ENCODE results near the gene C15orf62.

C15orf62 gene

GRCh38 chr15:40770147-40770721, 454 bp downstream of the C15orf62 start:
- no peak overlapping the region for H3K27ac ChIP-seq (ENCODE audit: low read length)
- peaks cover 26% of the 10 kb centered on the region for H3K36me3 ChIP-seq (ENCODE audit: insufficient read depth, low read depth, low read length)
- peaks cover 12% of the 10 kb centered on the region for H3K4me1 ChIP-seq (ENCODE audit: insufficient read depth, low read length)
- H3K4me3 ChIP-seq (ENCODE audit: low read length), result no peak overlapping the region
- no peak overlapping the region for H3K9ac ChIP-seq (ENCODE audit: low read depth, low read length)
- H3K9me3 ChIP-seq (ENCODE audit: insufficient read depth, low read depth, low read length), result no peaks in the 10 kb centered on the region
- H3K27me3 ChIP-seq (ENCODE audit: insufficient read depth, low read length), result no peaks in the 10 kb centered on the region

GRCh38 chr15:40771242-40771641, 1.5 kb downstream of the C15orf62 start:
- Histone ChIP-seq H3K27ac (ENCODE audit: low read length) (no peak overlapping the region), H3K9ac (ENCODE audit: low read depth, low read length) (no peak overlapping the region), H3K27me3 (ENCODE audit: insufficient read depth, low read length) (no peaks in the 10 kb centered on the region)

GRCh38 chr15:40772014-40772413, 2.2 kb downstream of the C15orf62 start:
- Histone ChIP-seq H3K9ac (ENCODE audit: low read depth, low read length) (no peak overlapping the region), H3K4me3 (ENCODE audit: low read length) (no peak overlapping the region), H3K27me3 (ENCODE audit: insufficient read depth, low read length) (no peaks in the 10 kb centered on the region), H3K9me3 (ENCODE audit: insufficient read depth, low read depth, low read length) (no peaks in the 10 kb centered on the region), H3K27ac (ENCODE audit: low read length) (no peak overlapping the region), H3K36me3 (ENCODE audit: insufficient read depth, low read depth, low read length) (peaks cover 42% of the 10 kb centered on the region), H3K4me1 (ENCODE audit: insufficient read depth, low read length) (no peaks in the 10 kb centered on the region; the same call in 1 of the 2 replicates)

More at GRCh38 chr15:40771242-40771641, 1.5 kb downstream of the C15orf62 start:
- H3K4me3 ChIP-seq (ENCODE audit: low read length), result no peak overlapping the region
- H3K9me3 ChIP-seq (ENCODE audit: insufficient read depth, low read depth, low read length), result no peaks in the 10 kb centered on the region
- H3K36me3 ChIP-seq (ENCODE audit: insufficient read depth, low read depth, low read length), result peaks cover 35% of the 10 kb centered on the region
- H3K4me1 ChIP-seq (ENCODE audit: insufficient read depth, low read length), result peaks cover 3% of the 10 kb centered on the region

- no peak overlapping the region for H3K4me3 ChIP-seq (ENCODE audit: low read length)
- no peak overlapping the region for H3K9ac ChIP-seq (ENCODE audit: low read depth, low read length)
- peaks cover 47% of the 10 kb centered on the region for H3K36me3 ChIP-seq (ENCODE audit: insufficient read depth, low read depth, low read length)
- no peaks in the 10 kb centered on the region for H3K9me3 ChIP-seq (ENCODE audit: insufficient read depth, low read depth, low read length)
- no peak overlapping the region for H3K27ac ChIP-seq (ENCODE audit: low read length)
- H3K27me3 ChIP-seq (ENCODE audit: insufficient read depth, low read length), result no peaks in the 10 kb centered on the region
- H3K4me1 ChIP-seq (ENCODE audit: insufficient read depth, low read length), result no peaks in the 10 kb centered on the region
Observed at GRCh38 chr15:40773496-40773895, 3.7 kb downstream of the C15orf62 start.

- Histone ChIP-seq H3K27ac (ENCODE audit: low read length) (no peak overlapping the region), H3K36me3 (ENCODE audit: insufficient read depth, low read depth, low read length) (peaks cover 48% of the 10 kb centered on the region), H3K27me3 (ENCODE audit: insufficient read depth, low read length) (no peaks in the 10 kb centered on the region), H3K4me3 (ENCODE audit: low read length) (no peak overlapping the region), H3K9ac (ENCODE audit: low read depth, low read length) (no peak overlapping the region), H3K4me1 (ENCODE audit: insufficient read depth, low read length) (no peaks in the 10 kb centered on the region), H3K9me3 (ENCODE audit: insufficient read depth, low read depth, low read length) (no peaks in the 10 kb centered on the region)
Observed at GRCh38 chr15:40773902-40774301, 4.1 kb downstream of the C15orf62 start.

GRCh38 chr15:40775007-40775406, 5.2 kb downstream of the C15orf62 start:
- H3K27ac ChIP-seq (ENCODE audit: low read length), result no peak overlapping the region
- no peaks in the 10 kb centered on the region for H3K27me3 ChIP-seq (ENCODE audit: insufficient read depth, low read length)
- H3K4me1 ChIP-seq (ENCODE audit: insufficient read depth, low read length), result no peaks in the 10 kb centered on the region
- H3K9me3 ChIP-seq (ENCODE audit: insufficient read depth, low read depth, low read length), result no peaks in the 10 kb centered on the region
- H3K4me3 ChIP-seq (ENCODE audit: low read length), result no peak overlapping the region
- no peak overlapping the region for H3K9ac ChIP-seq (ENCODE audit: low read depth, low read length)
- peaks cover 53% of the 10 kb centered on the region for H3K36me3 ChIP-seq (ENCODE audit: insufficient read depth, low read depth, low read length)

- Histone ChIP-seq H3K4me1 (ENCODE audit: insufficient read depth, low read length) (no peaks in the 10 kb centered on the region), H3K27ac (ENCODE audit: low read length) (no peak overlapping the region), H3K9ac (ENCODE audit: low read depth, low read length) (no peak overlapping the region), H3K9me3 (ENCODE audit: insufficient read depth, low read depth, low read length) (no peaks in the 10 kb centered on the region), H3K4me3 (ENCODE audit: low read length) (no peak overlapping the region), H3K36me3 (ENCODE audit: insufficient read depth, low read depth, low read length) (peaks cover 53% of the 10 kb centered on the region), H3K27me3 (ENCODE audit: insufficient read depth, low read length) (no peaks in the 10 kb centered on the region)
Observed at GRCh38 chr15:40775740-40776536, 6.2 kb downstream of the C15orf62 start.

- Histone ChIP-seq H3K9ac (ENCODE audit: low read depth, low read length) (no peak overlapping the region), H3K27me3 (ENCODE audit: insufficient read depth, low read length) (no peaks in the 10 kb centered on the region), H3K4me3 (ENCODE audit: low read length) (no peak overlapping the region), H3K4me1 (ENCODE audit: insufficient read depth, low read length) (no peaks in the 10 kb centered on the region), H3K27ac (ENCODE audit: low read length) (no peak overlapping the region), H3K36me3 (ENCODE audit: insufficient read depth, low read depth, low read length) (peaks cover 53% of the 10 kb centered on the region), H3K9me3 (ENCODE audit: insufficient read depth, low read depth, low read length) (no peaks in the 10 kb centered on the region)
Observed at GRCh38 chr15:40776537-40777141, 6.9 kb downstream of the C15orf62 start.

GRCh38 chr15:40782609-40783227, 12.9 kb downstream of the C15orf62 start:
- Histone ChIP-seq H3K9ac (ENCODE audit: low read depth, low read length) (no peak overlapping the region), H3K4me1 (ENCODE audit: insufficient read depth, low read length) (peaks cover 19% of the 10 kb centered on the region), H3K36me3 (ENCODE audit: insufficient read depth, low read depth, low read length) (peaks cover 13% of the 10 kb centered on the region), H3K9me3 (ENCODE audit: insufficient read depth, low read depth, low read length) (no peaks in the 10 kb centered on the region), H3K4me3 (ENCODE audit: low read length) (no peak overlapping the region), H3K27ac (ENCODE audit: low read length) (no peak overlapping the region), H3K27me3 (ENCODE audit: insufficient read depth, low read length) (no peaks in the 10 kb centered on the region)

GRCh38 chr15:40785164-40785563, 15.4 kb downstream of the C15orf62 start:
- no peaks in the 10 kb centered on the region for H3K36me3 ChIP-seq (ENCODE audit: insufficient read depth, low read depth, low read length)
- no peaks in the 10 kb centered on the region for H3K27me3 ChIP-seq (ENCODE audit: insufficient read depth, low read length)
- no peak overlapping the region for H3K9ac ChIP-seq (ENCODE audit: low read depth, low read length)
- H3K4me1 ChIP-seq (ENCODE audit: insufficient read depth, low read length), result peaks cover 24% of the 10 kb centered on the region
- no peak overlapping the region for H3K4me3 ChIP-seq (ENCODE audit: low read length)
- H3K9me3 ChIP-seq (ENCODE audit: insufficient read depth, low read depth, low read length), result no peaks in the 10 kb centered on the region
- no peak overlapping the region for H3K27ac ChIP-seq (ENCODE audit: low read length)

- Histone ChIP-seq H3K4me1 (ENCODE audit: insufficient read depth, low read length) (peaks cover 24% of the 10 kb centered on the region), H3K9me3 (ENCODE audit: insufficient read depth, low read depth, low read length) (no peaks in the 10 kb centered on the region), H3K27ac (ENCODE audit: low read length) (no peak overlapping the region), H3K27me3 (ENCODE audit: insufficient read depth, low read length) (no peaks in the 10 kb centered on the region), H3K9ac (ENCODE audit: low read depth, low read length) (no peak overlapping the region), H3K4me3 (ENCODE audit: low read length) (no peak overlapping the region), H3K36me3 (ENCODE audit: insufficient read depth, low read depth, low read length) (no peaks in the 10 kb centered on the region)
Observed at GRCh38 chr15:40785814-40786213, 16.0 kb downstream of the C15orf62 start.
